ENCODE results near the gene SEMA4D.

The SEMA4D gene

GRCh38 chr9:89508951-89509615 lies 11.2 kb upstream of the SEMA4D start:
- no peak overlapping the region for H3K4me3 ChIP-seq (ENCODE audit: low read length)
- no peak overlapping the region for H2AFZ ChIP-seq (ENCODE audit: low read depth, low read length)
- H3K9me3 ChIP-seq (ENCODE audit: low read length) = peaks cover 6% of the 10 kb centered on the region
- H3K36me3 ChIP-seq (ENCODE audit: insufficient read depth, low read length) = no peaks in the 10 kb centered on the region
- H3K4me1 ChIP-seq (ENCODE audit: insufficient read depth, low read length) = peaks cover 9% of the 10 kb centered on the region
- H3K27me3 ChIP-seq (ENCODE audit: insufficient read depth, low read length) = peaks cover 45% of the 10 kb centered on the region

DNA sequence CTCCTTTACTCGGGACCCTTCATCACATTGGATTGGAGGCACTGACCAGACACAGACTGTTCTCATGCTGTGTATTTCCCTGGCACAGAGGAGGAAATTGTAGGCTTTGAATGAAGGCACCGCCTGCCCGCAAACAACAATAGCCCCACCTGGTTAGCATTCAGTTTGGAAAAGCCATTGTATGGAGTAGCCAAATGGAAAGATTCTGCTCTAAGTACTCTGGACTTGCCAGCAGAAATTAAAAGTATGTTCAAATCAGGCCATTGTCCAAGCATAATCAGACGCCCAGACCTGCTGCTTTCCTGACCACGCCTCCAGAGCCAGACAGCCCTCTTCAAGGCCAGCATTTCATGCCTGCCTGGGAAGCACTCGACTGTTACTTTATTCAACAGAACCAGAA lies 8.0 kb upstream of the SEMA4D start:
- no peak overlapping the region for H3K4me3 ChIP-seq (ENCODE audit: low read length)

DNA sequence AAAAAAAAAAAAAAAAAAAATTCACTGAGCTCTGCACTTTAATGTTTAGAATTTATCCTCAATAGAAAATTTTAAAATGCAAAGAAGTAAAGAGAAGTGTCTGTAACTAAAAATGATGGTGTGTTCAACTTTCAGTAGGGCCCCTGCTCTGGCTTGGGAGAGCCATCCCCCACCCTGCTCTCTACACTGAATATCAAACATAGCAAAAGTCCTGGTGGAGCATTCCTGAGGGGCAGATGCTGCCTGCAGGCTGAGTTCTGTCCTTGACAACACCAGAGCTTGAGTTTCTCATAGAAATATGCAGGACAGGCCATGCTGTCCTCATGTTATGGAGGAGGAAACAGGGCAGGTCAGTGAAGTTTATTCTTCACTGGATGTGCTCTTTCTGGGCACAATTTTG lies 7.1 kb upstream of the SEMA4D start:
- Histone ChIP-seq H3K4me1 (ENCODE audit: insufficient read depth, low read length) (peaks cover 9% of the 10 kb centered on the region), H2AFZ (ENCODE audit: low read depth, low read length) (no peak overlapping the region), H3K4me3 (ENCODE audit: low read length) (no peak overlapping the region), H3K27me3 (ENCODE audit: insufficient read depth, low read length) (peaks cover 32% of the 10 kb centered on the region), H3K9me3 (ENCODE audit: low read length) (peaks cover 6% of the 10 kb centered on the region), H3K36me3 (ENCODE audit: insufficient read depth, low read length) (no peaks in the 10 kb centered on the region)

More for the DNA sequence above, 8.0 kb upstream of the SEMA4D start:
- Histone ChIP-seq H3K4me1 (ENCODE audit: insufficient read depth, low read length) (peaks cover 9% of the 10 kb centered on the region), H3K27me3 (ENCODE audit: insufficient read depth, low read length) (peaks cover 31% of the 10 kb centered on the region), H2AFZ (ENCODE audit: low read depth, low read length) (no peak overlapping the region), H3K9me3 (ENCODE audit: low read length) (peaks cover 6% of the 10 kb centered on the region), H3K36me3 (ENCODE audit: insufficient read depth, low read length) (no peaks in the 10 kb centered on the region)

DNA sequence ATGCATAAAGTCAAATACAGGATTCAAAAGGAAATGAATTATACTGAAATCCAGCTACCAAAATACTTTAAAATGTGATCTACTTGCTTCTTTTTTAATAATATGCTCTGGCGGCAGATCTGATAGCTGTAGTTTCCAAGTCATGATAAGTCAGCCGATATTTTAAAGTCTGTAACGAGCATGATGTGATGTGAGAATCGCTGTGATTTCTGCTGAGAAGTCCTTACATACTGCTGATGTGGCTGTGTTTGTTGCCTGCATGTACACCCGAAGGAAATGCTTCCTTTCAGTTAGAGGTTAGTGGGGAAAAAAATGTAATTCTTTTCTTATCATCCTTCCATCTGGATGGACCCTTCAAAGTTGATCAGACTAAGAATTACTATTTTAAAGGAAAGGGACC lies 4.8 kb upstream of the SEMA4D start:
- H3K4me1 ChIP-seq (ENCODE audit: insufficient read depth, low read length) = peaks cover 9% of the 10 kb centered on the region
- peaks cover 33% of the 10 kb centered on the region for H3K27me3 ChIP-seq (ENCODE audit: insufficient read depth, low read length)
- no peak overlapping the region for H2AFZ ChIP-seq (ENCODE audit: low read depth, low read length)
- no peaks in the 10 kb centered on the region for H3K36me3 ChIP-seq (ENCODE audit: insufficient read depth, low read length)
- H3K4me3 ChIP-seq (ENCODE audit: low read length) = no peak overlapping the region
- no peaks in the 10 kb centered on the region for H3K9me3 ChIP-seq (ENCODE audit: low read length)

- H3K4me1 ChIP-seq (ENCODE audit: insufficient read depth, low read length) = peaks cover 11% of the 10 kb centered on the region
- no peak overlapping the region for H2AFZ ChIP-seq (ENCODE audit: low read depth, low read length)
- peaks cover 33% of the 10 kb centered on the region for H3K27me3 ChIP-seq (ENCODE audit: insufficient read depth, low read length)
- no peak overlapping the region for H3K4me3 ChIP-seq (ENCODE audit: low read length)
- no peaks in the 10 kb centered on the region for H3K36me3 ChIP-seq (ENCODE audit: insufficient read depth, low read length)
- no peaks in the 10 kb centered on the region for H3K9me3 ChIP-seq (ENCODE audit: low read length)
Observed at GRCh38 chr9:89502038-89502601, 4.2 kb upstream of the SEMA4D start.

- Histone ChIP-seq H3K27me3 (ENCODE audit: insufficient read depth, low read length) (peaks cover 36% of the 10 kb centered on the region), H3K9me3 (ENCODE audit: low read length) (no peaks in the 10 kb centered on the region), H3K4me1 (ENCODE audit: insufficient read depth, low read length) (peaks cover 18% of the 10 kb centered on the region), H2AFZ (ENCODE audit: low read depth, low read length) (no peak overlapping the region), H3K4me3 (ENCODE audit: low read length) (no peak overlapping the region), H3K36me3 (ENCODE audit: insufficient read depth, low read length) (no peaks in the 10 kb centered on the region)
Observed at GRCh38 chr9:89501311-89501898, 3.5 kb upstream of the SEMA4D start.

GRCh38 chr9:89500008-89500407 lies 2.1 kb upstream of the SEMA4D start:
- H3K4me3 ChIP-seq (ENCODE audit: low read length) = no peak overlapping the region
- H3K4me1 ChIP-seq (ENCODE audit: insufficient read depth, low read length) = peaks cover 11% of the 10 kb centered on the region
- no peaks in the 10 kb centered on the region for H3K36me3 ChIP-seq (ENCODE audit: insufficient read depth, low read length)
- no peak overlapping the region for H2AFZ ChIP-seq (ENCODE audit: low read depth, low read length)
- H3K9me3 ChIP-seq (ENCODE audit: low read length) = no peaks in the 10 kb centered on the region
- H3K27me3 ChIP-seq (ENCODE audit: insufficient read depth, low read length) = peaks cover 39% of the 10 kb centered on the region

- Histone ChIP-seq H3K36me3 (ENCODE audit: insufficient read depth, low read length) (no peaks in the 10 kb centered on the region), H3K27me3 (ENCODE audit: insufficient read depth, low read length) (peaks cover 39% of the 10 kb centered on the region), H2AFZ (ENCODE audit: low read depth, low read length) (no peak overlapping the region), H3K4me1 (ENCODE audit: insufficient read depth, low read length) (peaks cover 11% of the 10 kb centered on the region), H3K4me3 (ENCODE audit: low read length) (no peak overlapping the region), H3K9me3 (ENCODE audit: low read length) (no peaks in the 10 kb centered on the region)
Observed at GRCh38 chr9:89498852-89499480, 1.1 kb upstream of the SEMA4D start.

- peaks cover 11% of the 10 kb centered on the region for H3K4me1 ChIP-seq (ENCODE audit: insufficient read depth, low read length)
- H3K4me3 ChIP-seq (ENCODE audit: low read length) = peak overlapping the region; percentile 55
- H3K27me3 ChIP-seq (ENCODE audit: insufficient read depth, low read length) = peaks cover 39% of the 10 kb centered on the region
- no peaks in the 10 kb centered on the region for H3K9me3 ChIP-seq (ENCODE audit: low read length)
- no peaks in the 10 kb centered on the region for H3K36me3 ChIP-seq (ENCODE audit: insufficient read depth, low read length)
- peak overlapping the region; percentile 37 for H2AFZ ChIP-seq (ENCODE audit: low read depth, low read length)
Observed at GRCh38 chr9:89497257-89497963, 503 bp downstream of the SEMA4D start.

DNA sequence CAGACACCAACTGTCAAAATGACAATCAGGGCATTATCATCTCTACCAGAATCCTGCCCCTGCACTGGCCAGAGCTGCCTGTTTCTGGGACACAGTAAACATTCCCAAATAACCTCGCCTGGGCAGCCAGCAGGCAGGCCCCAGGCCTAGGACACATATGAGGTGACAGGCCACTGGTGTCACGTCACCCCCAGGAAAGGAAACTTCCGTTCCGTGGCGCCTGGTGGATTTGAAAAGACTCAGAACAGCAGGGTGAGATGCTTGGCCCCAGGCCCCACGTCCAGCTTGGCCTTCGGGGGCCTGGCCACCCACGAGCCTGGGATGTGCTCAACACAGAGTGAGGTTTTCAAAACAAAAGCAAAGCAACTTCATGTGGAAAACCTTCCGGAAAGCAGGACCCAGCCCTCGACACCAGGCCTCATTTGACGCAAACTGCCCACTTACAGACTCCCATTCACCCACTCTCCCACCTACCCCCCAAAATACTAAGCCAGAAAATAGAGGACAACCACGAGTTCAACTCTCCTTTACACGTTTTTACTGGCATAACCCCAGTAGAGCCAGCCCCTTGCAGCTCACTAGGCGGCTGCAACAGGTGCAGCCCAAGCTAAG lies 1.2 kb downstream of the SEMA4D start:
- peaks cover 11% of the 10 kb centered on the region for H3K4me1 ChIP-seq (ENCODE audit: insufficient read depth, low read length)
- peak overlapping the region; percentile 37 for H2AFZ ChIP-seq (ENCODE audit: low read depth, low read length)
- H3K4me3 ChIP-seq (ENCODE audit: low read length) = peak overlapping the region; percentile 55
- peaks cover 32% of the 10 kb centered on the region for H3K27me3 ChIP-seq (ENCODE audit: insufficient read depth, low read length)
- no peaks in the 10 kb centered on the region for H3K36me3 ChIP-seq (ENCODE audit: insufficient read depth, low read length)
- H3K9me3 ChIP-seq (ENCODE audit: low read length) = peaks cover 2% of the 10 kb centered on the region

- Histone ChIP-seq H3K27me3 (ENCODE audit: insufficient read depth, low read length) (peaks cover 24% of the 10 kb centered on the region), H2AFZ (ENCODE audit: low read depth, low read length) (no peak overlapping the region), H3K4me1 (ENCODE audit: insufficient read depth, low read length) (peaks cover 11% of the 10 kb centered on the region), H3K4me3 (ENCODE audit: low read length) (no peak overlapping the region), H3K9me3 (ENCODE audit: low read length) (peaks cover 2% of the 10 kb centered on the region), H3K36me3 (ENCODE audit: insufficient read depth, low read length) (no peaks in the 10 kb centered on the region)
Observed at GRCh38 chr9:89495824-89496560, 1.9 kb downstream of the SEMA4D start.

- Histone ChIP-seq H3K27me3 (ENCODE audit: insufficient read depth, low read length) (peaks cover 11% of the 10 kb centered on the region), H3K36me3 (ENCODE audit: insufficient read depth, low read length) (no peaks in the 10 kb centered on the region), H3K4me1 (ENCODE audit: insufficient read depth, low read length) (peaks cover 11% of the 10 kb centered on the region), H3K4me3 (ENCODE audit: low read length) (no peak overlapping the region), H2AFZ (ENCODE audit: low read depth, low read length) (no peak overlapping the region), H3K9me3 (ENCODE audit: low read length) (peaks cover 2% of the 10 kb centered on the region)
Observed at GRCh38 chr9:89494199-89494598, 3.7 kb downstream of the SEMA4D start.
